Colonic mucosa (tissue), 4 donors: Measurements from ENCODE around the gene NDUFS8. TPM values are rescaled to one million over a fixed set of nuclear protein-coding genes. Genes with fewer than 3 reads are reported as not detected.

Experiments
- DNase-seq: peaks from one replicate; pipeline ENCODE4 v3.0.0-alpha.2; 2020
- H3K27ac ChIP-seq: fragments of 200-600 bp; one replicate; pipeline ENCODE4 v1.8.0; 2021
- H3K27me3 ChIP-seq: fragments of 200-600 bp; one replicate; pipeline ENCODE4 v1.8.0; 2021
- H3K36me3 ChIP-seq: fragments of 200-600 bp; one replicate; pipeline ENCODE4 v1.8.0; 2021
- H3K4me1 ChIP-seq: fragments of 200-600 bp; one replicate; pipeline ENCODE4 v1.8.0; 2021; ENCODE audit warnings: mild to moderate bottlenecking
- H3K4me3 ChIP-seq: fragments of 200-600 bp; one replicate; pipeline ENCODE4 v1.8.0; 2021
- H3K9ac ChIP-seq, 2 donors: one replicate each; pipeline ENCODE4 v1.7.0; 2013; ENCODE audit warnings: control low read depth in 2 of 2, low read depth in 2 of 2, low read length in 2 of 2
- H3K9me3 ChIP-seq: fragments of 200-600 bp; one replicate; pipeline ENCODE4 v1.8.0; 2021
- intact Hi-C: fragments of 100-400 bp; cut with DNase I; formaldehyde crosslinking; loops from one replicate; pipeline ENCODE4 v1.14.1; 2022
- total RNA-seq, 2 donors: library from RNA; stranded (reverse); fragmentation: NEBNext Ultra II Directional in 1 of 2; extraction: Animal tissue kit (Norgen Biotek cat#: 25700) in 1 of 2; gene quantifications; one replicate each; pipeline ENCODE4 v1.2.1, GENCODE V29; 2021
- TF ChIP-seq, protein P1 (sequence below): fragments of 200-600 bp; IDR thresholded peaks from one replicate; pipeline ENCODE4 v1.8.0; 2022; ENCODE audit warnings: antibody characterized with exemption, mild to moderate bottlenecking
- donor health status: healthy.
- donor health status: DM: no; HTN: no; CAD: no.
- donor health status: DM: no; HTN: no; CAD: no.

The NDUFS8 gene
- total RNA-seq, 2 donors from 2014 or later: 149 to 247 TPM

DNA sequence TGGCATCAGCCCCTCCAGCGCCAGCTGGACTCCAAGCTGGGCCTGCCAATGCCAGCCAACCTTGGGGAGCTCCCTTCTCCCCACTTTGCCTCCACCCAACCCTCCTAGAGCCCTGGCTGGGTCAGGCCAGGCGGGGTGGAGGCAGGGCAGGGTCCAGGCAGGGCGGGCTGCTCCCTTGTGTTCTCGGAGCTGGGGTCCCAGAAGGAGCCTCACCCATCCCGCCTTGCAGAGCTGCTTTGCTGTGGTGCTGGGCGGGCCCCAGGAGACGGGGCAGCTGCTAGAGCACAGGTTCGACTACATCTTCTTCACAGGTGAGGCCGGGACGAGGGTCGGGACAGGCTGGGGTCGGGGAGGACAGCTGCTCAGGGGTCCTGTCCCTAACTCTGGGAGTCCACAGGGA is 11.0 kb upstream of the NDUFS8 start:
- H3K27me3 ChIP-seq: no peaks in the 10 kb centered on the region
- H3K4me3 ChIP-seq: no peak overlapping the region
- no peak overlapping the region for H3K27ac ChIP-seq
- TF ChIP-seq, protein P1, sequence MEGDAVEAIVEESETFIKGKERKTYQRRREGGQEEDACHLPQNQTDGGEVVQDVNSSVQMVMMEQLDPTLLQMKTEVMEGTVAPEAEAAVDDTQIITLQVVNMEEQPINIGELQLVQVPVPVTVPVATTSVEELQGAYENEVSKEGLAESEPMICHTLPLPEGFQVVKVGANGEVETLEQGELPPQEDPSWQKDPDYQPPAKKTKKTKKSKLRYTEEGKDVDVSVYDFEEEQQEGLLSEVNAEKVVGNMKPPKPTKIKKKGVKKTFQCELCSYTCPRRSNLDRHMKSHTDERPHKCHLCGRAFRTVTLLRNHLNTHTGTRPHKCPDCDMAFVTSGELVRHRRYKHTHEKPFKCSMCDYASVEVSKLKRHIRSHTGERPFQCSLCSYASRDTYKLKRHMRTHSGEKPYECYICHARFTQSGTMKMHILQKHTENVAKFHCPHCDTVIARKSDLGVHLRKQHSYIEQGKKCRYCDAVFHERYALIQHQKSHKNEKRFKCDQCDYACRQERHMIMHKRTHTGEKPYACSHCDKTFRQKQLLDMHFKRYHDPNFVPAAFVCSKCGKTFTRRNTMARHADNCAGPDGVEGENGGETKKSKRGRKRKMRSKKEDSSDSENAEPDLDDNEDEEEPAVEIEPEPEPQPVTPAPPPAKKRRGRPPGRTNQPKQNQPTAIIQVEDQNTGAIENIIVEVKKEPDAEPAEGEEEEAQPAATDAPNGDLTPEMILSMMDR: no peak
- peaks cover under 1% of the 10 kb centered on the region for H3K4me1 ChIP-seq
- no peaks in the 10 kb centered on the region for H3K36me3 ChIP-seq
- no peaks in the 10 kb centered on the region for H3K9me3 ChIP-seq
- intact Hi-C loops: no loop called here
- DNase-seq: no peak
- no peak overlapping the region for H3K9ac ChIP-seq

DNA sequence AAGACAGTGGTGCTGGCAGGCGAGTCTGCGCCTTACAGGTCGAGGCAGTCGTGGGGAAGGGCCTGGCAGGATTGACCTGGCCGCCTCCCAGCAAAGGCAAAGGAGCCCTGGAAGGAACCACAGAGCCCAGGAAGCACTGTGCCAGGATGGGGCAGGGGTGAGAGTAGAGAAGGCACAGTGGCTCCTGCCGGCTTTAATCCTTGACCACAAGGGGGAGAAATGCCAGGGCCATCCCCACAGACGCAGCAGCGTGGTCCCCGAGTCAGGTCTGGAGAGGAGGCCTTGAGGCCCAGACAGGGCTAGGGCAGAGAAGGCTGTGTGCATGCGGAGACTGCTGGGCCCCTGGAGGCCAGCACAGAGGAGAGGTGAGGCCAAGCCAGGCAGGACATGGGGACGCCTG is 9.9 kb upstream of the NDUFS8 start:
- Histone ChIP-seq H3K4me1 (no peaks in the 10 kb centered on the region), H3K9me3 (no peaks in the 10 kb centered on the region)
- DNase-seq: no peak

DNA sequence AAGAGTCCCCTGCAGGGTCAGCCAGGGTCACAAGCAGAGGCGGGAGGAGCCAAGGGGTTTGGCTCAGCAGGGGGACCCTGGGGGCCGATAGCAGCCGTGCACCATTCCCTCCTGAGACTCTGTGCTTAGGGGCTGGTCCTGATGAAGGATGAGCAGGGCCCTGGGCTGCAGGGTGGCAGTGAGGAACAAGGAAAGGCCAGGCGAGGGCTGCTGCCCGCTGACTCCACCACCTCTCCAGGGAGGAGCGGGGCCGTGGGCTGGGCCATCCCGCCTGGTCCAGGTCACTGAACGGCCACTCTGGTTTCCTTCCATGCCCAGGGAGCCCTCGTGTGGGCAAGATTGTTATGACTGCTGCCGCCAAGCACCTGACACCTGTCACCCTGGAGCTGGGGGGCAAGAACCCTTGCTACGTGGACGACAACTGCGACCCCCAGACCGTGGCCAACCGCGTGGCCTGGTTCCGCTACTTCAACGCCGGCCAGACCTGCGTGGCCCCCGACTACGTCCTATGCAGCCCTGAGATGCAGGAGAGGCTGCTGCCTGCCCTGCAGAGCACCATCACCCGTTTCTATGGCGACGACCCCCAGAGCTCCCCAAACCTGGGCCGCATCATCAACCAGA is 9.2 kb upstream of the NDUFS8 start:
- Histone ChIP-seq H3K9me3 (no peaks in the 10 kb centered on the region), H3K27ac (no peak overlapping the region), H3K9ac (no peak overlapping the region), H3K4me1 (no peaks in the 10 kb centered on the region), H3K27me3 (no peaks in the 10 kb centered on the region), H3K4me3 (no peak overlapping the region), H3K36me3 (no peaks in the 10 kb centered on the region)
- TF ChIP-seq, protein P1: peak; percentile 48
- intact Hi-C loops: no loop called here
- DNase-seq: peak; percentile 62

More for the DNA sequence above, 9.9 kb upstream of the NDUFS8 start:
- Histone ChIP-seq H3K27ac (no peak overlapping the region), H3K4me3 (no peak overlapping the region), H3K36me3 (no peaks in the 10 kb centered on the region), H3K27me3 (no peaks in the 10 kb centered on the region), H3K9ac (no peak overlapping the region)
- TF ChIP-seq, protein P1: no peak
- intact Hi-C loops: no loop called here

DNA sequence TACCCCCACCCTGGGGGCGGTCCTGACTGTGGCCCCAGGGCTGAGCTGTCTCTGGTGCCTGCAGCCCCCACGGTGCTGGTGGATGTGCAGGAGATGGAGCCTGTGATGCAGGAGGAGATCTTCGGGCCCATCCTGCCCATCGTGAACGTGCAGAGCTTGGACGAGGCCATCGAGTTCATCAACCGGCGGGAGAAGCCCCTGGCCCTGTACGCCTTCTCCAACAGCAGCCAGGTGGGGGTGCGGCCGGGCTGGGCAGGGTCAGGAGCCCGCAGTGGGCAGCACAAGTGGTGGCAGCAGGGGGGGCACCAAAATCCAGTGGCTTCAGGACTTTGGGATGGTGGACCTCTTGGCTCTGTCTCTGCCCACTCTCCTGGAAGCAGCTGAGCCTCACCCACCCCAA is 8.0 kb upstream of the NDUFS8 start:
- Histone ChIP-seq H3K27ac (no peak overlapping the region), H3K4me3 (no peak overlapping the region), H3K9me3 (no peaks in the 10 kb centered on the region), H3K36me3 (no peaks in the 10 kb centered on the region), H3K4me1 (no peaks in the 10 kb centered on the region), H3K9ac (no peak overlapping the region), H3K27me3 (no peaks in the 10 kb centered on the region)
- DNase-seq: no peak
- TF ChIP-seq, protein P1: no peak
- intact Hi-C loops: no loop called here

DNA sequence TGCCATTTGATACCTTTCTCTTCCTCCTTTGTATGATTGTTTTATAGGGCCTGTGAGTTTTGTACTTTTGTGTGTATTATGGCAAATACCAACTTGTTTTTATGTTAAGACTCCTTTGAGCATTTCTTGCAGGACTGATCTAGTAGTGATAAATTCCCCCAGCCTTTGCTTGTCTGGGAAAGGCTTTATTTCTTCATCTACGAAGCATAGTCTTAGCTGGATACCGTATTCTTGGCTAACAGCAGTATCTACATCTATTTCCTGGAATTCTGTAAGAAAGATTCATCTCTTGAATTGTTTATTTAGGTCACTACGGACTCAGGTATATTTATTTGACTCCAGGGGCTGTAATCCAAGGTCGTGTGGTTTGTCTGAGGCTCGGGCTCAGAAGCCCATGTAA is 6.0 kb upstream of the NDUFS8 start:
- no peaks in the 10 kb centered on the region for H3K36me3 ChIP-seq
- H3K27me3 ChIP-seq: no peaks in the 10 kb centered on the region
- no peak for DNase-seq
- TF ChIP-seq, protein P1: no peak
- no peaks in the 10 kb centered on the region for H3K4me1 ChIP-seq
- H3K9me3 ChIP-seq: no peaks in the 10 kb centered on the region
- no peak overlapping the region for H3K4me3 ChIP-seq
- no peak overlapping the region for H3K9ac ChIP-seq
- no peak overlapping the region for H3K27ac ChIP-seq
- intact Hi-C loops: no loop called here
